Measurements from ENCODE around the gene ADGRE3.

GRCh38 chr19:14570864-14571527 lies 103.6 kb downstream of the ADGRE3 start:
- no peak for TF ChIP-seq CTCF (tag by site-specific recombination; IDR thresholded peaks at IDR 0.05)
- no peak for TF ChIP-seq ZNF391 (tag by site-specific recombination; IDR thresholded peaks at IDR 0.05; ENCODE audit: borderline replicate concordance, low read depth)
- no peak for TF ChIP-seq ZNF561 (tag by site-specific recombination; IDR thresholded peaks at IDR 0.05; ENCODE audit: borderline replicate concordance)
- TF ChIP-seq ATF2 (tag by site-specific recombination; IDR thresholded peaks at IDR 0.05; ENCODE audit: low read depth) = no peak
- no peak for TF ChIP-seq ZNF626 (tag by site-specific recombination; IDR thresholded peaks at IDR 0.05)
- TF ChIP-seq TRIM28 (IDR thresholded peaks at IDR 0.05; ENCODE audit: borderline replicate concordance, low read length) = no peak
- TF ChIP-seq PRDM1 (tag by site-specific recombination; IDR thresholded peaks at IDR 0.05) = no peak
- no peak for TF ChIP-seq ZNF138 (tag by site-specific recombination; IDR thresholded peaks at IDR 0.05; ENCODE audit: borderline replicate concordance)
- TF ChIP-seq ZNF174 (tag by site-specific recombination; IDR thresholded peaks at IDR 0.05) = no peak
